ENCODE data around the gene ATG4B.

Gene ATG4B

GRCh38 chr2:241720099-241720498, 82.6 kb downstream of the ATG4B start:
- no peaks in the 10 kb centered on the region for H3K79me2 ChIP-seq (ENCODE audit: insufficient read depth, low read depth)
- H3K9ac ChIP-seq, result no peak overlapping the region
- no peaks in the 10 kb centered on the region for H3K4me1 ChIP-seq (ENCODE audit: low read depth, poor library complexity, severe bottlenecking)
- H2AFZ ChIP-seq (ENCODE audit: low read depth), result no peak overlapping the region
- no peaks in the 10 kb centered on the region; the same call in 1 of the 2 replicates for H3K36me3 ChIP-seq (ENCODE audit: insufficient read depth)
- no peak overlapping the region for H3K4me2 ChIP-seq
- no peaks in the 10 kb centered on the region for H4K20me1 ChIP-seq (ENCODE audit: insufficient read depth)
- no peaks in the 10 kb centered on the region for H3K27me3 ChIP-seq (ENCODE audit: insufficient read depth, low read depth)
- TF ChIP-seq CTCF (conservative IDR thresholded peaks at IDR 0.05; ENCODE audit: low read depth, low read length), result no peak
- no peak overlapping the region for H3K27ac ChIP-seq
- no peak overlapping the region for H3K4me3 ChIP-seq (IDR thresholded peaks at IDR 0.05; ENCODE audit: insufficient read depth, low read depth, low read length)

GRCh38 chr2:241720560-241720959, 83.1 kb downstream of the ATG4B start:
- no peak overlapping the region for H3K27ac ChIP-seq
- H3K9ac ChIP-seq, result no peak overlapping the region
- H3K36me3 ChIP-seq (ENCODE audit: insufficient read depth), result no peaks in the 10 kb centered on the region; the same call in 1 of the 2 replicates
- H4K20me1 ChIP-seq (ENCODE audit: insufficient read depth), result no peaks in the 10 kb centered on the region
- no peaks in the 10 kb centered on the region for H3K79me2 ChIP-seq (ENCODE audit: insufficient read depth, low read depth)
- no peak overlapping the region for H3K4me3 ChIP-seq (IDR thresholded peaks at IDR 0.05; ENCODE audit: insufficient read depth, low read depth, low read length)
- no peaks in the 10 kb centered on the region for H3K4me1 ChIP-seq (ENCODE audit: low read depth, poor library complexity, severe bottlenecking)
- H3K27me3 ChIP-seq (ENCODE audit: insufficient read depth, low read depth), result no peaks in the 10 kb centered on the region
- TF ChIP-seq CTCF (conservative IDR thresholded peaks at IDR 0.05; ENCODE audit: low read depth, low read length), result no peak
- H3K4me2 ChIP-seq, result no peak overlapping the region
- no peak overlapping the region for H2AFZ ChIP-seq (ENCODE audit: low read depth)

DNA sequence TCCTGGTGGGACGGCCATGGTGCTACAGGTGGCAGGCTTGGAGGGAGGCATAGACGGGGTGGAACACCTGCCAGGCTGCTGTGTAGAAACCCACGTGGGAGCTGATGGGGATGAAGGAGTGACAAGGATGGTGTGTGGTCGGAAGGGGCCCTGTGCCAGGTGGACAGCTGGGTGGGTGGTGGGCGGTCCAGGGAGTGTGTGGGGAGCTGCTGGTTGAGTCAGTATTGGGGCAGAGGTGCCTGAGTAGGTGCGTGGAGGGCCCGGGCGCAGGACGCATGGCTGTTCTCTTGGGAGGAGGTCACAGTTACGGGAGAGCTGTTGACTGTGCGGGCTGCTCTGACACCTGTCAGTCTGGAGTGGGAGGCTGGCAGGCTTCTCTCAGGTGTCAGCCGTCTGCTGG, 84.4 kb downstream of the ATG4B start:
- Histone ChIP-seq H3K27me3 (ENCODE audit: insufficient read depth, low read depth) (no peaks in the 10 kb centered on the region), H3K79me2 (ENCODE audit: insufficient read depth, low read depth) (no peaks in the 10 kb centered on the region), H3K4me2 (no peak overlapping the region), H3K27ac (no peak overlapping the region), H3K4me3 (IDR thresholded peaks at IDR 0.05; ENCODE audit: insufficient read depth, low read depth, low read length) (no peak overlapping the region), H3K9ac (no peak overlapping the region), H4K20me1 (ENCODE audit: insufficient read depth) (no peaks in the 10 kb centered on the region), H3K4me1 (ENCODE audit: low read depth, poor library complexity, severe bottlenecking) (no peaks in the 10 kb centered on the region), H2AFZ (ENCODE audit: low read depth) (no peak overlapping the region), H3K36me3 (ENCODE audit: insufficient read depth) (no peaks in the 10 kb centered on the region; the same call in 1 of the 2 replicates)
- no peak for TF ChIP-seq CTCF (conservative IDR thresholded peaks at IDR 0.05; ENCODE audit: low read depth, low read length)

DNA sequence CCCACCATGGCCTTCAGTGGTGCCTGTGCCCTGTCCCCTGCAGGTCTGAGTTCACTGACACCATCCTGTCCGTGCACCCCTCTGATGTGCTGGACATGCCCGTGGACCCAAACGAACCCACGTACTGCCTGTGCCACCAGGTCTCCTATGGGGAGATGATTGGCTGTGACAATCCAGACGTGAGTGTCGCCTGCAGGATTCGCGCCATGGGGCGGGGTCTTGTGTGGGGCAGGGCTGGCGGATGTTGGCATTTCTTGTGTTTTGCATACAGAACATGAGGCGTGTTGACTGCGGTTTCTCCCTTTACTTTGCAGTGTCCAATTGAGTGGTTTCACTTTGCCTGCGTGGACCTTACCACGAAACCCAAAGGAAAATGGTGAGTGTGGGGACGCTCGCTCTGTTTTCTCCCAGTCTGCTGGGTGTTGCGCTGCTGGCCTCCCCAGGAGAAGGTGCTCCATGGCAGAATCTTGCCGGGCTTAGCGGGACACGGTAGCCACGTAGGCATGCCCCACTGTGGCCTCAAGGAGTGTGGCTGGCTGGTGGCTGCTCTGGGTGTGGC, 85.5 kb downstream of the ATG4B start:
- Histone ChIP-seq H3K36me3 (ENCODE audit: insufficient read depth) (no peaks in the 10 kb centered on the region), H3K27me3 (ENCODE audit: insufficient read depth, low read depth) (no peaks in the 10 kb centered on the region), H3K4me1 (ENCODE audit: low read depth, poor library complexity, severe bottlenecking) (no peaks in the 10 kb centered on the region), H2AFZ (ENCODE audit: low read depth) (no peak overlapping the region), H3K9ac (no peak overlapping the region), H3K4me3 (IDR thresholded peaks at IDR 0.05; ENCODE audit: insufficient read depth, low read depth, low read length) (no peak overlapping the region), H3K79me2 (ENCODE audit: insufficient read depth, low read depth) (no peaks in the 10 kb centered on the region), H4K20me1 (ENCODE audit: insufficient read depth) (no peaks in the 10 kb centered on the region), H3K4me2 (no peak overlapping the region), H3K27ac (no peak overlapping the region)
- TF ChIP-seq CTCF (conservative IDR thresholded peaks at IDR 0.05; ENCODE audit: low read depth, low read length), result no peak
